HG03432 (cell line): ENCODE data around the gene CNKSR2.

Source experiments
- ATAC-seq: cut with Tn5 transposase; IDR thresholded peaks from one replicate; pipeline ENCODE4 v1.9.1; 2021; ENCODE audit warnings: mild to moderate bottlenecking, moderate library complexity; ENCODE audit not compliant: unreplicated experiment

The CNKSR2 gene

GRCh38 chrX:21662761-21663160 is 288.5 kb downstream of the CNKSR2 start:
- ATAC-seq = no peak

GRCh38 chrX:21666252-21666651 is 292.0 kb downstream of the CNKSR2 start:
- no peak for ATAC-seq

GRCh38 chrX:21666679-21667078 is 292.5 kb downstream of the CNKSR2 start:
- ATAC-seq = no peak

GRCh38 chrX:21674430-21675186 is 300.4 kb downstream of the CNKSR2 start:
- ATAC-seq = no peak

GRCh38 chrX:21675931-21676330 is 301.7 kb downstream of the CNKSR2 start:
- ATAC-seq = no peak

GRCh38 chrX:21678048-21678612 is 303.9 kb downstream of the CNKSR2 start:
- no peak for ATAC-seq

GRCh38 chrX:21683941-21684340 is 309.7 kb downstream of the CNKSR2 start:
- no peak for ATAC-seq

GRCh38 chrX:21691512-21692018 is 317.3 kb downstream of the CNKSR2 start:
- ATAC-seq = no peak

- no peak for ATAC-seq
Measured at GRCh38 chrX:21698272-21698671, 324.1 kb downstream of the CNKSR2 start.

- ATAC-seq = no peak
Measured at GRCh38 chrX:21699136-21699535, 324.9 kb downstream of the CNKSR2 start.

- ATAC-seq = no peak
Measured at GRCh38 chrX:21700275-21700674, 326.1 kb downstream of the CNKSR2 start.

GRCh38 chrX:21700967-21701366 is 326.7 kb downstream of the CNKSR2 start:
- no peak for ATAC-seq

- ATAC-seq = no peak
Measured at GRCh38 chrX:21702725-21703124, 328.5 kb downstream of the CNKSR2 start.
